Loucy (cell line): Measurements from ENCODE around the gene GATC.

Experiments used
- EZH2phosphoT487 ChIP-seq: fragments of 200-600 bp; IDR thresholded peaks from 2 replicates; pipeline ENCODE4 v1.6.1; 2018; ENCODE audit warnings: antibody characterized with exemption, mild to moderate bottlenecking, moderate library complexity, borderline replicate concordance
- TF ChIP-seq, protein P1 (sequence below): fragments of 200-600 bp; sonication (generic); conservative IDR thresholded peaks from 2 replicates; pipeline ENCODE4 v1.5.1; 2014; ENCODE audit warnings: mild to moderate bottlenecking, antibody characterized with exemption, low read length

DNA sequence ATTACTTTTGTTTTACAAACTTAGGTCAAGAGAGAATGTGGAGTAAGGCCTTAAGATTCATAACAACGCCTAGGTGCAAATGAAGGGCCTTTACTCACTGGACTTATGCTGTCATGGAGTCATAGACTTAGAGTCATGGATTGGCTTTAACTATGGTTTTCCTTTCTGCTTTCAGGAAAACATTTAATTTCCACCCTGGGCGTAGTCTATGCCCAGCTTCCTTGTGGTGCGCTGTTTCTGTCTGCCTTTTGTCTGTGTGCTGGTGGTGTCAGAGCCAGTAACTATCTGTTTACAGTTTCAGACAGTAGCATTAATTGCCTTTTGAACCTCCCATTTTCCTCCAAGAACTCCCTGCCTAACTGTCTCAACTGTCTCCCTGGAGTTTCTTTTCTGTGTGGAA lies 40.2 kb upstream of the GATC start:
- TF ChIP-seq, protein P1, sequence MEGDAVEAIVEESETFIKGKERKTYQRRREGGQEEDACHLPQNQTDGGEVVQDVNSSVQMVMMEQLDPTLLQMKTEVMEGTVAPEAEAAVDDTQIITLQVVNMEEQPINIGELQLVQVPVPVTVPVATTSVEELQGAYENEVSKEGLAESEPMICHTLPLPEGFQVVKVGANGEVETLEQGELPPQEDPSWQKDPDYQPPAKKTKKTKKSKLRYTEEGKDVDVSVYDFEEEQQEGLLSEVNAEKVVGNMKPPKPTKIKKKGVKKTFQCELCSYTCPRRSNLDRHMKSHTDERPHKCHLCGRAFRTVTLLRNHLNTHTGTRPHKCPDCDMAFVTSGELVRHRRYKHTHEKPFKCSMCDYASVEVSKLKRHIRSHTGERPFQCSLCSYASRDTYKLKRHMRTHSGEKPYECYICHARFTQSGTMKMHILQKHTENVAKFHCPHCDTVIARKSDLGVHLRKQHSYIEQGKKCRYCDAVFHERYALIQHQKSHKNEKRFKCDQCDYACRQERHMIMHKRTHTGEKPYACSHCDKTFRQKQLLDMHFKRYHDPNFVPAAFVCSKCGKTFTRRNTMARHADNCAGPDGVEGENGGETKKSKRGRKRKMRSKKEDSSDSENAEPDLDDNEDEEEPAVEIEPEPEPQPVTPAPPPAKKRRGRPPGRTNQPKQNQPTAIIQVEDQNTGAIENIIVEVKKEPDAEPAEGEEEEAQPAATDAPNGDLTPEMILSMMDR: no peak
- no peak for TF ChIP-seq EZH2phosphoT487
